GM18907 (cell line): ENCODE data around the gene KLRC2.
"Not testable (repeated sequence)": the region's sequence is repeated elsewhere in the genome, so short reads cannot be mapped to it uniquely, and the experiment has no call there.

Experiments used
- ATAC-seq: cut with Tn5 transposase; IDR thresholded peaks from one replicate; pipeline ENCODE4 v1.9.1; 2021; ENCODE audit warnings: mild to moderate bottlenecking, moderate library complexity; ENCODE audit not compliant: unreplicated experiment

The KLRC2 gene

GRCh38 chr12:10435816-10436215 lies at the start of gene KLRC2:
Gene KLRC2 (minus strand): TSS chr12:10436010. CDS start chr12:10435986, 24 bp downstream.
- not testable (repeated sequence) for ATAC-seq

- not testable (repeated sequence) for ATAC-seq
These were observed 46.1 kb upstream of the KLRC2 start for GRCh38 chr12:10481901-10482300.

- ATAC-seq, result not testable (repeated sequence)
These were observed 37.0 kb upstream of the KLRC2 start for GRCh38 chr12:10472808-10473207.

- ATAC-seq, result no peak
These were observed 33.9 kb upstream of the KLRC2 start for GRCh38 chr12:10469701-10470100.

- no peak for ATAC-seq
These were observed 30.5 kb upstream of the KLRC2 start for GRCh38 chr12:10466311-10466710.

GRCh38 chr12:10457760-10458159 lies 21.9 kb upstream of the KLRC2 start:
- ATAC-seq, result no peak

GRCh38 chr12:10456856-10457255 lies 21.0 kb upstream of the KLRC2 start:
- no peak for ATAC-seq

- no peak for ATAC-seq
These were observed 20.0 kb upstream of the KLRC2 start for GRCh38 chr12:10455766-10456165.

GRCh38 chr12:10454531-10454930 lies 18.7 kb upstream of the KLRC2 start:
- ATAC-seq, result no peak

- no peak for ATAC-seq
These were observed 17.3 kb upstream of the KLRC2 start, which contains the start of gene KLRC1 for GRCh38 chr12:10453156-10453555. Gene KLRC1 (minus strand): TSS chr12:10453377. CDS start chr12:10451156, 2,221 bp downstream.

GRCh38 chr12:10448236-10448635 lies 12.4 kb upstream of the KLRC2 start:
- ATAC-seq, result no peak

- not testable (repeated sequence) for ATAC-seq
These were observed 10.2 kb upstream of the KLRC2 start for GRCh38 chr12:10446052-10446451.

- not testable (repeated sequence) for ATAC-seq
These were observed 5.3 kb upstream of the KLRC2 start for GRCh38 chr12:10441144-10441543.

- not testable (repeated sequence) for ATAC-seq
These were observed 3.9 kb upstream of the KLRC2 start for GRCh38 chr12:10439608-10440274.

- ATAC-seq, result not testable (repeated sequence)
These were observed 1.8 kb upstream of the KLRC2 start for GRCh38 chr12:10437601-10438000.

- not testable (repeated sequence) for ATAC-seq
These were observed 5.2 kb downstream of the KLRC2 start for GRCh38 chr12:10430623-10431022.

- not testable (repeated sequence) for ATAC-seq
These were observed 9.9 kb downstream of the KLRC2 start for GRCh38 chr12:10425938-10426337.

- ATAC-seq, result not testable (repeated sequence)
These were observed 11.4 kb downstream of the KLRC2 start for GRCh38 chr12:10424260-10424899.

- not testable (repeated sequence) for ATAC-seq
These were observed 13.7 kb downstream of the KLRC2 start for GRCh38 chr12:10422159-10422558.

- ATAC-seq, result not testable (repeated sequence)
These were observed 15.5 kb downstream of the KLRC2 start, which contains the start of gene KLRC3 for GRCh38 chr12:10420334-10420733. Gene KLRC3 (minus strand): TSS chr12:10420595. CDS start chr12:10420550, 45 bp downstream.

GRCh38 chr12:10409392-10409791 lies 26.4 kb downstream of the KLRC2 start, which contains the start of gene KLRC4:
Gene KLRC4 (minus strand): TSS chr12:10409757. CDS start chr12:10409575, 182 bp downstream.
- no peak for ATAC-seq

GRCh38 chr12:10408842-10409241 lies 27.0 kb downstream of the KLRC2 start:
- no peak for ATAC-seq
